ENCODE results near the gene HGS.
"Not testable (repeated sequence)": the region's sequence is repeated elsewhere in the genome, so short reads cannot be mapped to it uniquely, and the experiment has no call there.

HGS gene

DNA sequence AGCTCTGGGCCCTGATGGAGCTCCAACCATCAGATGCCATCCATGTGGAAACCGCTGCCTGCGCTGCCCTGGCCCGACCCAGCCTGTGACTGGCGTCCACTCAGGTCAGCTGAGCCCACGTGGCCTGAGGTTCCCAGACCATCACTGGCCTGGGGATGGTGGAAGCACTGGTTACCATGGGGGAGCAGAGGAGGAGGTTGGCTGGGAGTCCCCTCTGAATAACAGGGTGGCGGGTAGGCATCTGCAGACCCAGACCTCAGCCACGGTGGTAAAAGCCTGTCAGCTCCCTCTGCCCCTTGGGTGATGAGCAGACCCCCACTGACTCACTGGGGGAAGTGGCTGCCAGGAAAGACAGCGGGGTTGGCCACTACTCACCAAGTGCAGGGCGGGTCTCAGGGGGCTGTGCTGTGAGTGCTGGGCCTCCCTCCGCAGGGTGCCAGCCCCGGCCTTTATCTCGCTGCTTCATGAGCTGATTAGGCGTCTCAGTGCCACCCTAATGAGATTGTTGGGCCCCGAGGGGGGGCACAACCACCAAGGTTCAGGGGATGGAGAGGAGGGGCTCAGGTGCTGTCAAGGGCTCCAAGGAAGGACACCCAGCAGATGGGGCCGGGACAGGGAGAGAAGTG lies 27.6 kb upstream of the HGS start, which contains the start of gene PDE6G:
Gene PDE6G (minus strand): TSS at position 425 of the 626 bp plus-strand sequence. CDS start 3,237 bp downstream, outside the sequence.
- DNase-seq (ENCODE audit: low spot score): no peak

DNA sequence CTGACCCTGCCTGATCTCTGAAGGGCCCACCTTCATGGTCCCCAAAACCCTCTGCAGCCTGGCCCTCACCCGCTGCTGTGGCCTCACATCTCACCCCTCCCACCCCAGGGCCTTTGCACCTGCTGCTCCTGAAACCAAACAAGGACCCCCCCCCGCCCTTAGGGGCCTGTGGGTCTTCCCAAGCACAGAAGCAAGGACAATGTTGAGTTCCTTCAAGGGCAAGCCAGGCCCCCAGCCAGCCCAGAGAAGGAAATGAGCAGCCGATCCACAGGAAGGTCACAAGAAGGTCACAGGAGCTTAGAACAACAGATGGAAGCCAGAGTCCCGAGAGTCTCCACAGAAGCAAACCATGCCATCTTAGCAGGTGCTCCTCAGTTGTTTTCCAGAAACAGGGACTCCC lies 27.0 kb upstream of the HGS start:
- no peak for DNase-seq (ENCODE audit: low spot score)

DNA sequence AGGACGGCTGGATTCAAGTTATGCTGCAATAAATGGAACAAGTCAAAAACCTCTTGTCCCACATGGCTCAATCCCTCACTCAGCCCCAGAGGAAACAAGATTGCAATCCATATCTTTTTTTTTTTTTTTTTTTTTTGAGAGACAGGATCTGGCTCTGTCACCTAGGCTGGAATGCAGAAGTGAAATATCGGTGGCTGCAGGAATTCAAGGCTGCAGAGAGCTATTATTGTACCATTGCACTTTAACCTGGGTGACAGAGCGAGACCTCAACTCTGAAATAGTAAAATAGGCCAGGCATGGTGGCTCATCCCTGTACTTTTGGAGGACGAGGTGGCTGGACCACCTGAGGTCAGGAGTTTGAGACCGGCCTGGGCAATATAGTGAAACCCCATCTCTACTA lies 24.8 kb upstream of the HGS start:
- no peak for DNase-seq (ENCODE audit: low spot score)

DNA sequence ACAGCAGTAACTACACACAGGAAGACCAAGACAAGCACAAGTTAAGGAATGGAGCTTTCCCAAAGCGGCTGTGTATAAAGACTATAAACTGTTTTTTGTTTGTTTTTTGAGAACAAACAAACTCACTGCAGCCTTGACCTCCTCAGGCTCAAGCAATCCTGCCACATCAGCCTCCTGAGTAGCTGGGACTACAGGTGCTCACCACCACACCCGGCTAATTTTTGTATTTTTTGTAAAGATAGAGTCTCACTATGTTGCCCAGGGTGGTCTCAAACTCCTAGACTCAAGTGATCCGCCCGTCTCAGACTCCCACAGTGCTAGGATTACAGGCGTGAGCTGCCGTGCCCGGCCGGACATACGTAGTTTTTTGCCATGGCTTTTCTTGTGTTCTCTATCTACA lies 23.4 kb upstream of the HGS start:
- DNase-seq (ENCODE audit: low spot score): no peak

DNA sequence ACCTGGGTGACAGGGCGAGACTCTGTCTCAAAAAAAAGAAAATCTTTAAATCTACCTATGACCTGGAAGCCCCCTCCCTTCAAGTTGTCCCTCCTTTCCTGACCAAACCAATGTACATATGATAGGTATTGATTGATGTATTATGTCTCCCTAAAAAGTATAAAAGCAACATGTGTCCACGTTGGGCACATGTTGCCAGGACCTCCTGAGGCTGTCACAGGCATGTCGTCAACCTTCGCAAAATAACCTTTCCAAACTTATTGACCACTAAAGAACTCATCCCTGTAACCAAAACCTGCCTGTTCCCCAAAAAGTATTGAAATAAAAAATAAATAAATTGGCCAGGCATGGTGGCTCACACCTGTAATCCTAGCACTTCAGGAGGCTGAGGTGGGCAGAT lies 21.8 kb upstream of the HGS start:
- DNase-seq (ENCODE audit: low spot score): no peak

DNA sequence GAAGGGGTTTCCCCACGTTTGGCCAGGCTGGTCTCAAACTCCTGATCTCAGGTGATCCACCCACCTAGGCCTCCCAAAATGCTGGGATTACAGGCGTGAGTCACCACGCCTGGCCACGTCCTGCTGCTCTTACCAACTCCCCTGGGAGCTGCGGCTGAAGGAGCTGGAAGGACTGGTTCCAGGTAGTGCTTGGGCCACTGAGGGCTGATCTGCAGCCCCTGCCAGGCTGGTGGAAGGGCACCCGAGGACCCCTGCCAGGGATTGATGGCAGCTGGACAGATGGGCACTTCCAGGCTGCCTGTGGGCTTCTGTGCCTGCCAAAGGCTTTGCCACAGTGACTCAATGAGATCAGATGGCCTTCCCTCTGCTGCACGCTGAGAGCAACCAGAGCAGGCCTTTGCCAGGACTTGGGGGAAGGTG lies 19.8 kb upstream of the HGS start:
- DNase-seq (ENCODE audit: low spot score): no peak

DNA sequence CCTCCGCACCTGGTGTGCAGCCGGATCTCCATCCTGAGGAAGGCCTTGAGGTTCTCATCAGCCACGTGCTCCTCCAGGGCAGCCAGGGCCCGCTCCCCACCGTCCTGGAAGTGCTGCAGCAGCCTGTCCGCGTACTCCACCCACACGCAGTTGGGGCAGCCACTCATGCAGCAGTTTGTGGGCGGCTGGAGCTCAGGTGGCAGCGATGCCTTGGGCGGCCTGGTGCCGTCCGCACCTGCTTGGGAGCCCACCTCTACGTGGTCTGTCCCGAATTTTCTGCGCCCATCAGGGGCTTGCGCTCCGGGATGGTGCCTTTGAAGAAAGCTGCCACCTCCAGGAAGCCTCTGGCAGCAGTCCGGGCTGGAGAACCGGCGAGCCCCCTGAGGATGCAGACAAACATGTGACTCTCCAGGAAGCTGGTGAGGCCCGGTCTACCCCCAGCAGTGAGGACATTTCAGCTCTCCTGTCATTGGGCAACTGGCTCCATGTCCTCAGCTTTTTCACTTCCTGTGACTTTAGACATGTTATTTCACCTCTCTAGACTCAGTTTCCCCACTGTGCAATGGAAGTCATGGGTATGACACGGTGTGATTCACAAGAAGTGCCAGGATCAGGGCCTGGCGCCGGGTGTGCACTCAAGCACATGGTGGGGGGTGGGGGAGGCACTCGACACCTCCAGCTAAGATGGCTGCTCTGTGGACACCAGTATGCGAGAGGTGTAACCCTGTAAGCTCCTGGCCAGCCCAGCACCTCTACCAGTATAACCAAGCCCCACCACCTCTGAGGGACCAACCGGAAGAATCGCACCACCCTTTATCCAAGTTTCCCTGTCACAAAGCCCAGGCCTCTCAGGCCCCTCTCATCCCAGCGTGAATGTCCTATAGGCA lies 18.4 kb upstream of the HGS start:
- DNase-seq (ENCODE audit: low spot score): peak; percentile 41

DNA sequence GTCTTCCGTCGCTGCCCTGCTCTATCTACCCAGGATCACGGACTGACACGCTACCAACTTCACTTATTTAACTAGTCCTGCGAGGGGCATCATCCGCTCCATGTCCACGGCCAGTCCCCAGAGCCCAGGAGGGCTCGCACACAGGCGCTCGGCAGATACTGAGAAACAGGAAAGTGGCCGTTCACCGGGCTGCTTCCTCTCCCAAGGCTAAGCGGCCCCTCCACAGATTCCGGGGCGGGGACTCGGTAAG lies 17.8 kb upstream of the HGS start:
- DNase-seq (ENCODE audit: low spot score): no peak

DNA sequence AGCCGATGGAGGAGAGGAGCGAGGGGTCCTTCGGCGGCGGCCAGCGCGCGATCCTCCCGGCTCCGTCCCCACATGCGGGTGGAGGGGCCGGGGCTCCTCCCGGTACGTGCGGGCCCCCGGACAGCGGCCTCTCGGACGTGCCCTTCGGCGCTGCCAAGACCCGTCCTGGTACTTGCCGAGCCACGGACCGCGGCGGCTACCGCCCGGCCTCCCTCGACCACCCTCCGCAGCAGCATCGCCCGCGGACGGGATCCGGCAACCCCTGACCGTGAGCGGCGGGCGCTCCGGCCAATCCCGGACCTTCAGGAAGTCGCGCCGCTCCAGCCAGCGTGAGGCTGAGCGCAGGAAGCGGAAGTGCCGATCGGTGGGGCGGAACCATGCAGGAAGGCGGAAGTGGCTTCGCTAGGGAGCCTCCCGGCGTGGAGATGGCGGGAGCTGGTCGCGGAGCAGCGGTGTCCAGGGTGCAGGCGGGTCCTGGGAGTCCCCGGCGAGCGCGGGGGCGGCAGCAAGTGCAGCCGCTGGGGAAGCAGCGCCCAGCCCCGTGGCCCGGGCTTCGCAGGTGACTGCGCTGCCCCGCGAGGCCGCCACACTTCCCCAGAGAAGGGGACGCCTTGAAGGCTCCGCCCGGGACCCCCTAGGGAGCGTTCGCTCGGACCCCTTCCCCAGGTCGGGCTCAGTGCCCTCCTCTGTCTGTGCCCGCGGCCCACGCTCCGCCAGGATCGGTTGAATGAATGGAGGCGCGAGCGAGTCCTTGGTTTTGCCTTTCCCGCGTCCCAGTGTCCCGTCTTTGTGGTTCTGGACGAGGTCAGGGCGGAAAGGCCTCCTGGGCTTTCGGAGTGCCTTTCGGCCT lies 17.2 kb upstream of the HGS start, which contains the start of the genes CCDC137 and OXLD1:
Gene CCDC137 (plus strand): TSS at position 396 of the 850 bp plus-strand sequence. CDS start 30 bp downstream, at position 426.
Gene OXLD1 (minus strand): TSS at position 264 of the 850 bp plus-strand sequence. CDS start 28 bp downstream, at position 236.
- DNase-seq (ENCODE audit: low spot score): peak; percentile 98

DNA sequence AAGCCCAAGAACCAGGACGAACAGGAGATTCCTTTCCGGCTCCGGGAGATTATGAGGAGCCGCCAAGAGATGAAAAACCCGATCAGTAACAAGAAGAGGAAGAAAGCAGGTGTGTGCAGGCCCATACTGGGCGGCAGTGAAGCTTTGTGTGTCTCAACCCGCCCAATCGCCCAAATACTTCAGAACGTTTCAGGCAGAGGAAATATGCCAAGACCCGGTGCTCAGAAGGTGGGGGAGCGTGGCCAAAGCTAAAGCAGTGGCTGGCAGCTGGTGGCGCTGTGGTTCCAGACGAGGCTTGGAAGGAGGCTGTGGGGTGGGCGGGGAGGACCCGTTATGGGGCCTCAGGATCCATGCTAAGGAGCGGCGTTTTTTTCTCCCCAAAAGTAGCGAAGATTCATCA lies 16.1 kb upstream of the HGS start:
- no peak for DNase-seq (ENCODE audit: low spot score)

DNA sequence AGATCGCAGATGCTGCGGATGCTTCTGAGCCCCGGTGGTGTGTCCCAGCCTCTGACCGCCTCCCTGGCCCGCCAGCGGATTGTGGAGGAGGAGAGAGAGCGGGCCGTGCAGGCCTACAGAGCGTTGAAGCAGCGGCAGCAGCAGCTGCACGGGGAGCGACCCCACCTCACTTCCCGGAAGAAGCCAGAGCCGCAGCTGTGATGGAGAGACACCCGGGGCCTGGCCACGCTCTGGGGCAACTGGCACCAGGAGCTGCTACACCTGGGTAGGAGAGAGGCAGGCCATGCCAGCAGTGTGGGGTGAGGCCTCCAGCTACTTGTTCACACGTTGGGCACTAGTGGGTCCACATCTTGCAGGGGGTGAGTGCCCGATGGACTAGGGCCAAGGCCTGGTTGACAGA lies 11.3 kb upstream of the HGS start:
- no peak for DNase-seq (ENCODE audit: low spot score)

DNA sequence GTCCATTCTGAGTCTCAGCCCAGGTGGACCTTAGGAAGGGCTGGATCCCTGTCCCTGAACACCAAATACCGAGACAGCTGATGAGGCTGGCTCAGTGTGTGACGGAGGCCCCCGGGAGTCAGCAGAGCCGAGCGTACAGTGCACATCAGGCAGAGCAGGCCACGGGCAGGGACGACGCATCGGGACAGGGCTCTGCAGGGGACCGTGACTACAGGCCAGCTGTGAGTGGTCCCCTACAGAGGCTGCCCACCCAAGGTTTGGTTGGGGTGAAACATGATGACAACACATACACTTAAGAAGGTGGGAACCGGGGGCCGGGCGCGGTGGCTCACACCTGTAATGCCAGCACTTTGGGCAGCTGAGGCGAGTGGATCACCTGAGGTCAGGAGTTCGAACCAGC lies 10.9 kb upstream of the HGS start:
- DNase-seq (ENCODE audit: low spot score): no peak

DNA sequence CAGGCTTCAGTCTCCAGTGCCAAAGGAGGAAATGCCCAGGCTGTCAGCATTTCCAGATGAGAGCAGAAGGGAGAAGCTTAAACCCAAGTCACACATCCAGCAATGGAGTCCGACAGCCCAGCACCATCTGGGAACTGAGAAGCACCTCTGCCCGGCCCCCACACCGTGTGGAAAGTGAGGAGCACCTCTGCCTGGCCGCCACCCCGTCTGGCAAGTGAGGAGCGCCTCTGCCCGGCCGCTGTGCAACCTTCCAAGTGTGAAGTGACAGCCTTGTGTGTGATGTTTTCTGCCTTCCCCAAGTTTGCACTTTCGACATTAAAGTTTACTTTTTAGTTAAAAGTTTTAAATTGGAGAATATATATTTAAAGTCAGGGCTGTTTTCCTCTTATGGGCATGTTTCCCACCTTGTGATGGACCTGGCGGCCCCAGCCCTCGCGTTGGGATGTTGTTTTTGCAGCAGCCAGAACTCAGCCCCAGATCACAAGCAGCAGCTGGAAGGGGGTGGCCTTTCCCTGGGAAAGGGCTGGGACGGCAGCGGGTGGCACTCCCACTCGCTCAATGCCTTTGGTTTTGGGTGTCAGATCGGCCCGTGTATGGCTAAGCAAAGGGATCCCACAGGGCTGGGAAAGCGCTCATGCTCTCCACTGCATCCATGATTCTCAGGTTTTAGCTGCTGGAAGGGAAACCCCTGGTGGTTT lies 10.1 kb upstream of the HGS start:
- DNase-seq (ENCODE audit: low spot score): no peak

DNA sequence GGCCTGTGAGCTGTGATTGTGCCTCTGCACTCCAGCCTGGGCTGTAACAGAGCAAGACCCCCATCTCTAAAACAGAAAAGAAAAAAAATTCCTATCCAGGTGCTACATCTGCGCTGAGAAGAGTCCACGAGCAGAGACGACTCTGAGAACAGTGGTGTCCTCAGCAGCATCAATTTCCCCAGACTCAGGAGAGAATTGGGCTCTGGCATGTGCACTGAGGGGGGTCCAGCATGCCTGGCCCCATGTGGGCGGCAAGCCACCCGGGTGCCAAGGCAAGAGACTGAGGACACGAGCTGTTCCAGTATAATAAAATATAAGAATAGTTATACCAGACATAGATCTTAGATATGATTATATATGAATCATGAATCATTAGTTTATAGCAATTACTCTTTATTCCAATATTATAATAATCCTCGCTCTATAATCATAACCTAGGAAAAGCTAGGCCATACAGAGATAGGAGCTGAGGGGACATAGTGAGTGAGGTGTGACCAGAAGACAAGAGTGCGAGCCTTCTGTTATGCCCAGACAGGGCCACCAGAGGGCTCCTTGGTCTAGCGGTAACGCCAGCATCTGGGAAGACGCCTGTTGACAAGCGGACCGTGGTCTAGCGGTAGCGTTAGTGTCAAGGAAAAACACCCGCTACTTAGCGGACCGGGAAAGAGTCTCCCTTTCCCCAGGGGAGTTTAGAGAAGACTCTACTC lies 8.1 kb upstream of the HGS start:
- DNase-seq (ENCODE audit: low spot score): not testable (repeated sequence)

DNA sequence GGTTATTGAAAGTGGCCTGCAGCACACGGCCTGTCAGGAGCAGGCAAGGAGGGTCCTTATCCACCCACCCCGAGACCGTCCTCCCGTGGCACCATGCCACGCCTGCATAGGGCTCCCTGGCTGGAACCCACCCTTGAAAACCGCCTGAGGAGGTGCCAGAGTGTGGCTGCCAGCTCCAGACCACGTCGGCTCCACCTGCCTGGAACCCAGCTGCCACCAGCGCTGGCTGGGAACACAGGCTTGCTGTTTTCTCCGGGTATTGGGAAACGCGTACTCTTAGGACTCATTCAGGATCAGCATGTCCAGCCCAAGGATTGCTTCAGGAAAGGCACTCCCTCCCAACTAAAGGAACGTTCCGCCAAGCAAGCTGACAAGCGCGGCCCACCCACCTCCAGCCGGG lies 6.9 kb upstream of the HGS start:
- no peak for DNase-seq (ENCODE audit: low spot score)

DNA sequence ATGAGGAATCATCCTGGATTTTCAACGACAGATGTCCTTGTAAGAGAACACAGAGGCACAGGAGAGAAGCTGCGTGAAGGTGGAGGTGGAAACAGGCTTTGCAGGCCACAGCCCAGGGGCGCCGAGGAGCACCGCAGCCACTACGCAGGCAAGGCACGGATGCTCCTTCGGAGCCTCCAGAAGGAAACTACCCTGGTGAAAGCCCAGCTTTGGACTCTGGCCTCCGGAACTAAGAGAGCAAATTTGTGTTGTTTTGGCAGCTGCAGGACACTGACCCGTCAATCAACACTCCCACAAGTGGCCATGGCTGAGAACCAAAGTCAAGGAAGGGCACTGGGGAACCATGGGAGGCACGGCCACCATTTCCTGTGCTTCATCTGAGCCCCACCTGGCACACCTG lies 3.7 kb upstream of the HGS start:
- DNase-seq (ENCODE audit: low spot score): no peak

DNA sequence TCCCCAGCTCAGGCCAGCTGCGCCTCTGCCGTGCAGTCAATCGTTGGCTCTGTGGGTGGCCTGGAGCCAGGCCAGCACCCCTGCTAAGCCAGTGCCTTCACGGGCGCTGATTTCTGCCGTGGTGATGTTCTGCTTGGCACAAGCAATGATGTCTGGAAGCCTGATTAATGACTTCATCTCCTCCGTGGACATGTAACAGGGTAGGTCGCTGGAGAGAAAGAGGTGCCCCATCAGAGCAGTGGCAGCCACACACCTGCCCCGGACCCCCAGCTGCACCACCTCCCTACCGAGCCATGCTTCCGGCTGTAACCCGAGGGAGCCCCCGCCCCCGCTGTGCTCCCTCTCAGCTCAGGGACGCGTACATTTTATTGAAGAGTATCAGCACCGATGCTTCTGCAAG lies 2.1 kb upstream of the HGS start:
- DNase-seq (ENCODE audit: low spot score): no peak

DNA sequence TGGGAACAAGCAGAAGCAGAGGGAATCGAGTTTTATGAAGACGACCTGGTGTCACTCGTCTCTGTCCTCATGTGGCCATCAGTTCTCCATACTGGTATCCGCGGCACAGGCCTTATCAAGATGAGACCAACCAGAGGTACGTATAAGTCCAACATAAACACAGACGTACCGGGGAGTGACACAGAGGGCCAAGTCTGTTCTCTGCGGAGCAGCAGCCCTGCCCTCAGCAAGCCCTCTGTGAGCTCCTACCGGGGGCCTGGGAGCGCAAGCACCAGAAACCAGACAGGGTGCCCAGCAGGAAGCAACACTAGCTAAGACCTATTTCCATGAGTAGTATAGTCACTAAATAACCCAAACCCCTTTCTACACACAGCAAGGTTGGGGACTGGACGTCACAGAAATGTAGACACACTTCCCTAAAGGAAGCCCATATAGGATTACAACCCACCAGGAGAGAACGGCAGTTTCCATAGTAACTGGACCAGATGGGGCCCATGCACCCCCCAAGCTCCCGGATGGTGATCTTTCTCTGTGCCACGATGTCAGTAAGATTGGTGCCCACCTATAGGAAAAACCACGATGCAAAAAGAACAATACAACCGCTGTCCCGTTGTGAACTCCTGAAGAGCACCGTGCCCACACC lies 1.1 kb upstream of the HGS start:
- no peak for DNase-seq (ENCODE audit: low spot score)

DNA sequence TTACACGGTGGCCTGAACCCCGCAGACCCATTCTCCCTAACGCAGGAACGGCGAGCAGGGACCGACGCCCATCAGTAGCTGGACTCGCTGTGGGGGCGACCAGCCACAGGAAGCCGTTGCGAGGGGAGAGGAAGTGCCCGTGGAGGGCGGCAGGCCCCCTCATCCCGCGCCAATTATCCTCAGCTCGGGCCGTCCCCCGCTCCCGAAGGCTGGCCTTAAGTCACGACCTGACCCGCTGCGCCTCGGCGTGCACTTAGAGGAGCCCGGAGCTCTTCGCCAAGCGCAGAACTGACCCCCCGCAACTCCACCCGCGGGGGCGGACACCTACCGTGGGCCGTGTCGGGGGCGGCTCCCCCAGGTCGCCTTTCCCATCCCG lies 615 bp upstream of the HGS start:
- DNase-seq (ENCODE audit: low spot score): peak; percentile 37

DNA sequence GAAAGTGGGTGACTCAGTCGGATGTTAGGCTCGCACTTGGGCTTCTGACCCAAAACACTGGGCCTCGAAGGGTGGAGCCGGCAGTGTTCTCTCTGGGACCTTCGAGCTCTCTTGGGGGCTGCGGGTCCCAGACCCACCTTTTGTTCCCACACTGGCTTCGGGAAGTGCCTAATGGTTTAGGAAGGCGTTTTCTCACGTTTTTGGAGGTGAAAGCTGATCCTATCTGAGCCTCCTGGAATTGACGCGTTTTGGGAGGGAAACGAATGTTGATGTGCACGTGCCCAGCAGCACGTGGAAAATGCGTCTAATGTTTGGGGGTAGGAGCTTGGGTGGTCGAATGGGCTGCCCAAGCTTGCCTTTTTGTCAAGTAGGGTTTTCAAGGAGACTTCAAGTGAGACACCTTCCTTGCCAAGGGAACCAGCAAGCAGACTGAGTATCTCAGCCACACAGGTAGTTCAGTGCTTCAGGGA lies 666 bp downstream of the HGS start:
- DNase-seq (ENCODE audit: low spot score): peak; percentile 89

DNA sequence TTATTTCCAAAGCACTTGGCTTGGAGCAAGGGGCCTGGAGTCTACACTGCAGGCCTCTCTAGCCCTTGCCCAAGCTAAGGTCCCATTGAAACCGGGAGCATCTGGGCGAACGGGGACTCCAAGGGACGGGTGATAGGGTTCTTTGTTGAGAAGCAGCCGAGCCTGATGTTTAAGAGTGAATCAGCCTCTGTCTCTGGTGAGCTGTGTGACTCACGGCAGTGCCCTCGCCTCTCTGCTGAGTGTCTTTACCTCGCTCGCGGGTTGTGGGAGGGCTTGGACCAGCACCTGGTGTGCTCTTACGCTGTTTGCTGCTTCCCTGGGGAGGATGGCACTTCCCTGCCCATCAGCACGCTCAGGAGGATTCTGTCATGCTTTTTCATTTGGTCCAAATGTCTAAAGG lies 1.3 kb downstream of the HGS start:
- peak; percentile 72 for DNase-seq (ENCODE audit: low spot score)

All from AG20443 (cell line).